Measurements from ENCODE around the gene FLYWCH1. TPM values are rescaled to one million over a fixed set of nuclear protein-coding genes. Genes with fewer than 3 reads are reported as not detected.

The FLYWCH1 gene
- total RNA-seq, 2 donors from 2014 or later: 65.6 to 72.8 TPM

DNA sequence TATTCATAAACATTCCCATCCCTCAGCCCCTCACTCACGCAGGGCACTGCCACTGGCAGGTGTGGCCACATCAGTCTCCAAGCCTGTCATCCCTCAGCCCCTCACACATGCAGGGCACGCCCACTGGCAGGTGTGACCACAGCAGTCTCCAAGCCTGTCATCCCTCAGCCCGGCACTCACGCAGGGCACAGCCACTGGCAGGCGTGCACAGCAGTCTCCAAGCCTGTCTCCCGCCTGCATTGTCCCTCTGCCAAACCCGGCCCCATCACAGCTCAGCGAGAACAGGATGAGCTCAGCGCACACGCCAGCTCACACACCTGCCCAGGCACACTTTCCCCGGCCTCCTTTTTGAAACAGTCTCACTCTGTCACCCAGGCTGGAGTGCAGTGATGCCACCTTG lies 40.9 kb downstream of the FLYWCH1 start:
- TF ChIP-seq, protein P1, sequence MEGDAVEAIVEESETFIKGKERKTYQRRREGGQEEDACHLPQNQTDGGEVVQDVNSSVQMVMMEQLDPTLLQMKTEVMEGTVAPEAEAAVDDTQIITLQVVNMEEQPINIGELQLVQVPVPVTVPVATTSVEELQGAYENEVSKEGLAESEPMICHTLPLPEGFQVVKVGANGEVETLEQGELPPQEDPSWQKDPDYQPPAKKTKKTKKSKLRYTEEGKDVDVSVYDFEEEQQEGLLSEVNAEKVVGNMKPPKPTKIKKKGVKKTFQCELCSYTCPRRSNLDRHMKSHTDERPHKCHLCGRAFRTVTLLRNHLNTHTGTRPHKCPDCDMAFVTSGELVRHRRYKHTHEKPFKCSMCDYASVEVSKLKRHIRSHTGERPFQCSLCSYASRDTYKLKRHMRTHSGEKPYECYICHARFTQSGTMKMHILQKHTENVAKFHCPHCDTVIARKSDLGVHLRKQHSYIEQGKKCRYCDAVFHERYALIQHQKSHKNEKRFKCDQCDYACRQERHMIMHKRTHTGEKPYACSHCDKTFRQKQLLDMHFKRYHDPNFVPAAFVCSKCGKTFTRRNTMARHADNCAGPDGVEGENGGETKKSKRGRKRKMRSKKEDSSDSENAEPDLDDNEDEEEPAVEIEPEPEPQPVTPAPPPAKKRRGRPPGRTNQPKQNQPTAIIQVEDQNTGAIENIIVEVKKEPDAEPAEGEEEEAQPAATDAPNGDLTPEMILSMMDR (IDR thresholded peaks at IDR 0.05): no peak
- no peaks in the 10 kb centered on the region for H3K9me3 ChIP-seq
- no peaks in the 10 kb centered on the region for H3K36me3 ChIP-seq
- no peaks in the 10 kb centered on the region for H3K27me3 ChIP-seq (replicated peaks; ENCODE audit: insufficient read depth)
- no peak overlapping the region for H3K4me3 ChIP-seq
- no peak for DNase-seq (ENCODE audit: low spot score)
- ATAC-seq (ENCODE audit: insufficient number of reproducible peaks, low FRiP score, low read depth): no peak
- no peak overlapping the region for H3K27ac ChIP-seq
- H3K4me1 ChIP-seq (ENCODE audit: control insufficient read depth in 1 of 2, low read depth in 2 of 2): no peaks in the 10 kb centered on the region

DNA sequence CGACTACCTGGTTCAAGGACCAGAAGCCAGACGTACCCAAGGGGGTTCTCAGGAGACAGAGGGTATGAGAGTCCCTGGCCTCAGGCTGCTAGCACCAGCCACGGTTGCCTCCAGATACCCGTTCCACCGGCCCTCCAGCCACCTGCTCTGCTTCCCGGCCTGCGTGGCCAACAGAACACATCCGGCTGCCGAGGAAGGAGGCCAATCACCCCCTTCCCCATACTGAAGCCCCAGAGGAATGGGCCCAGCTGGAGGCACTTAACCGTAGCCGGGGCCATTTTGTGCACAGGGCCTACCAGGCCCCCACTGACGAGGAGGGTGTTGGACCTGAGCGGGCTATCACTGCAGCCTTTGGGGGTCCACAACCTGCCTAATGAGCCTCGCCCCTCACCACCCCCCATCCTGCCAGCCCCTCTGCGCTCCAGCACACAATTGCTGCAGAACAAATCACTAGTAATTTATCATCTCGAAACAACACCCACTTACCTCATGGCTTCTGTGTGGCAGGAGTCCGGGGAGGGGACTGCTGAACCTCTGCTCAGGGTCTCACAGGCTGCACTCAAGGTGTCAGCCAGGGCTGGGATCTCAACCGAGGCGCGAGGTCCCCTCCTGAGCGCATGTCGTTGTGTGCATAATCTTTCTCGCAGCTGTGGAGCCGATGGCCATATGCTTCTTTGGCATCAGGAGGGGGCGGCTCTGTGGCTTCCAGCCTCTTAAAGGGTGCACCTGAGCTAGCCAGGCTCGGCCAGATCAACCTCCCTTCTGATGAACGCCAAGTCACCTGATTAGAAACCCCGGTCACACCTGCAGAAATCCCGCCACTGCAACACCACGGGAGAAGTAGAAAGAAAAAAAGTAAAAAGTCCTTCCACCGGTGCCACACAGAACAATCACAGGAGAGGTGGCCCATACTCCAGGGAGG lies 42.2 kb downstream of the FLYWCH1 start:
- Histone ChIP-seq H3K27ac (no peak overlapping the region), H3K4me1 (ENCODE audit: control insufficient read depth in 1 of 2, low read depth in 2 of 2) (no peaks in the 10 kb centered on the region), H3K4me3 (no peak overlapping the region), H3K36me3 (no peaks in the 10 kb centered on the region), H3K27me3 (replicated peaks; ENCODE audit: insufficient read depth) (no peaks in the 10 kb centered on the region), H3K9me3 (no peaks in the 10 kb centered on the region)
- ATAC-seq (ENCODE audit: insufficient number of reproducible peaks, low FRiP score, low read depth) (no peak), DNase-seq (ENCODE audit: low spot score) (no peak)
- TF ChIP-seq, protein P1 (IDR thresholded peaks at IDR 0.05): no peak

DNA sequence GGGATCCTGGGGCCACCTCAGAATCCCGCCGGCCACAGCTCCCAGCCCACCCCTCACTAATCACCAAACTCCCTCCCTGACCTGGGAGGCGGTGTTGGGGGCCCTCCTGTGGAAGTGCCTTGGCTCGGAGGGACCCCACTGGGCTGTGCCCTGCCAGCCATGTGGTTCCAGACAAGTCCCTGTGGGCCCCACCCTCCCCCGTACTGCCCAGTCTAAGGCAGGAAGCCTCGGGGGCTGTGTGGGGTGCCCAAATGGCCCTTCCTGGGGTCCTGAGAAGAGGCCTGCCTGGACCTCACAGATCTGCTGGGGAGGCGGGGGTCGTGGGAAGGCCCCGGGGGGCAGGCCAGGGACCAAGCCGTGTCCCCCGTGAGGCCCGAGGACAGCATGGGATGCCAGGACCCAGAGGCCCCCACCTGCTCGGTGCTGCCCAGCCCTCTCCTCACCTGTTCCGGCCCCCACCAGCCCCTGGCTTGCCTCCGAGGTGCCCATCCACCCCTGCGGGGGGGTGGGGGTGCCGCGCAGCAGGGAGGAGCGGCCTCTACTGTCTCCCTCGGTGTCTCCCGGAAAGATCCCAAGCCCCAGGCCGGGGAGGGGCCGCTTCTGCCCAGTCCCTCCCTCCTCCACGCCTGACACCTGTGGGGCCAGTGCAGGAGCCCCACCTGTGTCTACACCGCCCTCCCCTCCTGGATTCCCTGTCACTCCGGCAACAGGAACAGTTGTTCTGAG lies 43.1 kb downstream of the FLYWCH1 start:
- no peaks in the 10 kb centered on the region for H3K9me3 ChIP-seq
- DNase-seq (ENCODE audit: low spot score) (no peak), ATAC-seq (ENCODE audit: insufficient number of reproducible peaks, low FRiP score, low read depth) (no peak)
- no peak overlapping the region for H3K27ac ChIP-seq
- H3K4me1 ChIP-seq (ENCODE audit: control insufficient read depth in 1 of 2, low read depth in 2 of 2): no peaks in the 10 kb centered on the region
- H3K4me3 ChIP-seq: no peak overlapping the region
- TF ChIP-seq, protein P1 (IDR thresholded peaks at IDR 0.05): no peak
- H3K36me3 ChIP-seq: no peaks in the 10 kb centered on the region
- no peaks in the 10 kb centered on the region for H3K27me3 ChIP-seq (replicated peaks; ENCODE audit: insufficient read depth)

DNA sequence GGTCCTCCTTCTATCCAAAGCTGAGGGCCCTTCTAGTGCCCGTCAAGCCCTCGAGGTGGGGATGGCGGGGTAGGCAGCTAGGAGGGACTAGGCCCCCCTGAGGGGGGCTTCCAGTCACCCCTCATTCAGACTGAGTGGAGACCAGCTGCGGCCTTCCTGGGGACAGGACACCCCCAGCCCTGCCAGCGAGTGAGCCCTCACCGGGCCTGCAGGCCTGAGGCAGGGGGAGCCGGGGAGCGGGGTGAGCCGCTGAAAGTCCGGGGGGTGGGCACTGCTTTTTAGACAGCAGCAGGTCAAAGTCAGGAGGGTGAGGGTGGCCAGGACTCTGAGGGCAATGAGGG lies 43.7 kb downstream of the FLYWCH1 start:
- Histone ChIP-seq H3K4me1 (ENCODE audit: control insufficient read depth in 1 of 2, low read depth in 2 of 2) (no peaks in the 10 kb centered on the region), H3K36me3 (no peaks in the 10 kb centered on the region), H3K9me3 (no peaks in the 10 kb centered on the region), H3K27ac (no peak overlapping the region), H3K4me3 (no peak overlapping the region), H3K27me3 (replicated peaks; ENCODE audit: insufficient read depth) (no peaks in the 10 kb centered on the region)
- TF ChIP-seq, protein P1 (IDR thresholded peaks at IDR 0.05): no peak
- no peak for DNase-seq (ENCODE audit: low spot score)
- no peak for ATAC-seq (ENCODE audit: insufficient number of reproducible peaks, low FRiP score, low read depth)

DNA sequence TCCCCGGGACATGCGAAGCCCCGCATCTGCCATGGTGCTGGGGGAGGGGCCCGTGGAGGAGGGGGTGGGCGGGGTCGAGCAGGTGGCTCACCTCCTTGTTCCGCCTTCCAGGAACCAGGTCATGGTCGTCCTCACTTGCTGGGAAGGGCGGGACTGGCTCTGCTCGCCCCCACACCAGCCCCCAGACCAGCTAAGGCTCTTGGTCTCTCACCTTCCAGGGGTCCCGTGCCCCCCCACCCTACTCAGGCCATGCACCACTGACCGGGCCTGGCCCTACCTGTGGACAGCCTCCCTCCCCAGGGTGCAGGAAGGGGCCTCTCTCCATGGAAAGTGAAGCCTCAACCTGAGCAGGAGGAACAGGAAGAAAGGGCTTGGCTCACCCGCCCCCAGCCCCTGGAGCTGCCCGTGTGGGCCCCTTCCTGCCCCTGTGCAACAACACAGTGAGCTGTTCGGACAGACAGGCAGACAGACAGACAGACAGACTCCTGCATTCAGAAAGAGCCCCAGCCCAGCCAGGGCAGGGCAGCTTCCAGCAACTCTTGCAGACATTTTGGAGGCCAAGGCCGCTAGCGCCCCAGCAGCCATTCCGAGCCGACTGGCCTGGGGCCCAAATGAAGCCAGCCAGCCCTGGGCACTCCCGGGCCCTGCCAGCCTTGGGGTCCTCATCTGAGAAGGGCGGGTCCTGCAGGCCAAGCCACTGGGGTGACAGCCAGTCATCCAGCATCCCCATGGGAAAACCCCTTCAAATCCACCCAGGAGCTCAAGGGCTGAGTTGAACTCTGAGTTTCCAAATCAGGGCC lies 44.2 kb downstream of the FLYWCH1 start:
- no peaks in the 10 kb centered on the region for H3K27me3 ChIP-seq (replicated peaks; ENCODE audit: insufficient read depth)
- no peak for ATAC-seq (ENCODE audit: insufficient number of reproducible peaks, low FRiP score, low read depth)

More for the DNA sequence above, 44.2 kb downstream of the FLYWCH1 start:
- Histone ChIP-seq H3K4me1 (ENCODE audit: control insufficient read depth in 1 of 2, low read depth in 2 of 2) (no peaks in the 10 kb centered on the region), H3K27ac (no peak overlapping the region), H3K36me3 (no peaks in the 10 kb centered on the region), H3K9me3 (no peaks in the 10 kb centered on the region), H3K4me3 (no peak overlapping the region)
- no peak for DNase-seq (ENCODE audit: low spot score)
- TF ChIP-seq, protein P1 (IDR thresholded peaks at IDR 0.05): no peak

Measured in thoracic aorta (tissue), 2 donors.